GM21515 (cell line): ENCODE data around the gene HOTAIR.

Source experiments
- ATAC-seq: cut with Tn5 transposase; IDR thresholded peaks from one replicate; pipeline ENCODE4 v1.9.1; 2021; ENCODE audit not compliant: unreplicated experiment

The HOTAIR gene

DNA sequence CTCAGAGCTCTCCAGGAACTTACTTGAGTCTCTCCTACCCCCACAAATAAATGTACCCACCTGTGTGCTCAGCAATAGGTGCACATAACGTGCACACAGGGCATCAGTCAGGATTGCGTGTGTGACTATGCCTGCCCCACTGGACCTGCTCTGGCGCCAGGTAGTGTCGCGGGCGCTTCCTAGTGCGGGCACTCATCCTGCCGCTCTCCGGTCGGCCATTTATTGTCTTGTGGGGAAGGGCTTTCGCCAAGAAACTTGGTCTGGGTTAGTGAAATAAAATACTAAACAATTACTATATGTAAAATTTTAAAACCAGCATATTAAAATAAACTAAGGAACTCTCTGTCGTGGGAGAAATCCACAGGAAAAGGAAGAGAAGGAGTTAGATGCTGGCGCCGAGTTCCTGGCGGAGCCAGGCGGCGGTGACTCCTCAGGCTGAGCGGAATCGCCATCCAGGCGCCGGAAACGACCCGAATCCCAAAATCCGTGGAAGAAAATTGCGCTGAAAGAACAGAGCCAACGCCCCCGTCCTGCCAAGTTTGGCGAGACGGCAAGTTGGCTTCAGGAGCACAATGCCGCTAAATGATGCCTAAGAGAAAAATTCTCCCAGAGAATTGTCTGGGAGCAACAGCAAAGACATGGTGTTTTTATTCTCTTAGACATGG, 44.0 kb downstream of the HOTAIR start:
- no peak for ATAC-seq

DNA sequence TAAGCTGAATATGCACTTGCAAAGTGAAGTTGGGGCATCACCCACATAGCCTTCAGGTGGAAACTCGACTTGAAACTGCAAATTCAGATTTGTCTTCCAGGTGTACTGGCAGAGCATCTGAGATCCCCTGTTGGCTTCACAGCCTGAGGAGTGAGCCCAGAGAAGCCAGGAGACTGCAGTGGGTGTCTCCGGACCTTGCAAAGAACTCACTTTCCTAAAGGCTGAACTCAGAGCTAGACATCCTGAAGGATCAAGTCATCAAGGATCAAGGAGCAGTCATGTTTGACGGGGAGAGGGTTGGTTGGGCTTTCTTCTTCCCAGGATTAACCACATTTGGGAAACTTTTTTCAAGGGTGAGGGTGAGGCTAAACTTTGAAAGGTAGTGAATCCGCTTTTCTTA, 45.2 kb downstream of the HOTAIR start:
- ATAC-seq: no peak

DNA sequence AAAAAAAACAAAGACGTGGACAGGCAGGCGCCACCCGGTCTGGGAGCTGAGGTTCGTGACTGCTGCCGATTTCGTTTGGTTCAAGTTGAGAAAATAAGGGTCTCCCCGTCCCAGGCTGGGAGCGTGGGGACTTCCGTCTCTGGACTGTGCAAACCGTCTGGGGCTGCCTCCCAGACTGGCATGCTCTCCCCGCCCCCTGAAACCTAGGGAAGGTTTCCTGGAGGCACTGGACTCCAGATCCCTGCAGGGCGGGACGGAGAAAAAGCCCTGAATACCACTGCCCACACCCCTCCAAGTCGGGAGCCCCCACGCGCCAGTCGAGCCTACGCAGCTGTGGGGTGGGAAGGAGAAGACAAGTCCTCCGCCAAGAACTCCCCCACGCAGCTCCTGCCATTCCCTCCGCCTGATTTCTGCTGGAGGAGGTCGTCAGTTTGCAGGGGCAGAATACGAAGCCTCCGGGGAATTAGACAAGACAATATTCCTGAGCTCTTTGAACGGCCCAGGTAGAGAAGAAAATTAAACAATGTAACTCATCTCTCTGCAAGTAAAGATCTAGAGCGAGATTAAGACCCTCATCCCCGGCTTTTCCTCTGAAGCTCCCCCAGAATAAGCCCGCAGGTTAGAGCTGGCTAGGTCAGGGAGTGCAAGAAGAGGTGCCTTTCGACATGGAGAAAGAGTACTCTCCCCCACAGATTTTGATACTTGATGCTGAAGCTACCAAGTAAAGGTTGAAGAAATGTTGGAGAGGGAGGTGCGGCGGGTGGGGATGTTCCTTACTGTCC, 46.5 kb downstream of the HOTAIR start:
- ATAC-seq: no peak

DNA sequence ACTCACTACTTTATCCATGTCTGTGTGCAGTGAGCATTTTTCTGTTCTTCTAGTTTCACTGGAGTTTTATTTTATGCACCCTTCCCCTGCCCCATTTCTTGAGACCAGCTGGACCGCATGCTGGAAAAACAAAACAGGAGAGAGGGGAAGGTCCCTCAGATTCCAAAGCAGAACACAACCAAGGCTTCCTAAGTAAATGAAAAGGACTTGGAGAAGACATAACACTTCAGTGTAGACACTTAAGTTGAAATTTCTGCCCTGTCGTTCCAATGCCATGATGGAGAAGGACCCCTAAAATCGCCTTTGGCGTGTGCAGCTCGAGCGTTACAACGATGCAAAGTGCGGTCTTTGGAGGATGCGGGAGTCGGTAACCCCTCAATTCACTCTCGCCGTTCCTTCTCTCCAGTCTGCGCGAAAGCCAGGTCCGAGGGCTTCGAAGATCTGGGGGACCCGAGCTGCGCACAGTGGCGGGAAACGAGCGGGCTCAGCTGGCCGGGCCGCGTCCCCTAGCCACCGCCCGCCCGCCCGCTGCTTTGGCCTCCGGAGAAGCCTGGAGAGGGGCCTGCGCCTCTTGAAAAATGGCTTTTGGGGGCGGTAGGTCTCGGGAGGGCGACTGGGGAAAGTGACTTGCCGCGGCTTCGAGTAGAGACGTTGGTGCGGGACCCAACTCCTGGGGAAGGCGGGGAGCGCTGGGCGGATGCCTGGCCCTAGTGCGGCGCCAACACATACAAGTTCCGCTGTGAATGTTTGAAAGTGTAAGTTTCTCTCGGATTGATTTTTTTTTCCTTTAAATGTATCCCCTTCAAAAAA, 47.3 kb downstream of the HOTAIR start:
- ATAC-seq: no peak

DNA sequence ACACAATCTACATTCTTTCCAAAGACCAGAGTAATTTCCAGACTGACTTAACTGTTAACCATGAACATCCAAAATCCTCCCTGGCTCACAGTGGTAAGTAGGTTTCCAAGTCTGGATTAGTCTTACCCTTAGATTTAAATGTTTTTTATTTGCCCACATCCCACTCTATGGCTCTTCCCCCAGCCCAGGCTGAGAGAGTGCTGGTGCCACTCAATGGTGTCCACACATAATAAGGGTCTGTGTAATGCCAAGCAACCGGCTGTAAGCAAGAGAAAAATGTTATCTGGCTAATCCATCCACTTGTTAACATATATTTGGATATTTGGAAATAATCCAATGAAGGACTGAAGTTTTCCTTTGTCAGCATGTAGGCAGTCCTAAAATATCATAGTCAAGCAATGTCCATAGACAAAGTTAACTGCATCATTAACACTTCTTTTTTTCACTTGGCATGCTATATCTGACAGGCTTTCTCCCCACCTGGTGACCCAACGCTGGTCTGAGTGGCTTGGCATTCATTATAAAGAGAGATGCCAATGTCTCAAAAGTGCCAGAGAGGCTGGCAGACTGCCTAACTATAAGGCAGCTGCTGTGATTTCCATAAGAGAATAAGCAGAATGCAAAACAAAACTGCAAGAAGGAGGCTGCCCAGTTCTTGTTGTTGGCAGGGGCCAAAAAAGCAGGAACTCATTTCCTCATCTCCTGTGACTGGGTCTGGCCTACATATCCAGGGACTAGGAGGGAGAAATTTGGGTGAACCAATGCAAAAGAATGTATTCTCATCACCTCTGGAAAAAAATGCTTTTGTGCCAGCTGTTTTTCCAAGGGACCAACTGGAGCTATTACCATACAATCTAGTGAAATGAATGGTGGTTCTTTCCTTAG, 50.0 kb downstream of the HOTAIR start:
- no peak for ATAC-seq

DNA sequence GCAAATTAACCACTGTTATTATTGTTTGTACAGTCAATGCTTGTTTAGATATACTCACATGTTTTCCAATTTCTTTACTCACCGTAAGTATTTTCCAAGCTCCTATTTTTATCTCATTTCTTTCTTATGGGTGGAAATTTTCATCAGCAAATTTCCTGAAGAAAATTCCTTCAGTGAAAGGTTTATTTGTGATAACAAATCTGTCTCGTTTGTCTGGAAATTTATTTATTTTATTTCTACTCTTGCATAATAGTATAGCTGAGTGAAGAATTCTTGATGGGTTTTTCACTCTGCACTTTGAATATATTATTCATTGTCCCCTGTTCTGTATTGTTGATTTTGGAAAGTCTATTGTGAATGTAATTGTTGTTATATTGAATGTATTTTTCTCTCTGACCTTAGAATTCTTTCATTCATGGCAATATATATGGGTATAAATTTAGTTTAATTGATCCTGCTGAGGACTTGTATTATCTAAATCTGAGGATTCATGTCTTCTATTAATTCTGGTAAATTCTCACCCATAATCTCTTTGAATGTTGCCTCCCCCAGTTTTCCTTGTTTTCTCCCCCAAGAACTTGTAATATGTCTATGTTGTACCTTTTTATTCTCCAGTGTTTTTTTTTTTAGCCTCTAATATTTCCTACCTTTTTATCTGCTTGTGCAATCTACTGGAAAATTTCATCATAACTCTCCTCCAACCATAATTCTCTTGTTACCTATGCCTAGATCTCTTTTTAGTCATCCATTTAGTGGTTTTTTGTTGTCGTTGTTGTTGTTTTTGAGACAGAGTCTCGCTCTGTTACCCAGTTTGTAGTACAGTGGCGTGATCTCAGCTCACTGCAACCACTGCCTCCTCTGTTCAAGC, 57.7 kb downstream of the HOTAIR start:
- ATAC-seq: no peak
